ENCODE results near the gene PARP6.

DNA sequence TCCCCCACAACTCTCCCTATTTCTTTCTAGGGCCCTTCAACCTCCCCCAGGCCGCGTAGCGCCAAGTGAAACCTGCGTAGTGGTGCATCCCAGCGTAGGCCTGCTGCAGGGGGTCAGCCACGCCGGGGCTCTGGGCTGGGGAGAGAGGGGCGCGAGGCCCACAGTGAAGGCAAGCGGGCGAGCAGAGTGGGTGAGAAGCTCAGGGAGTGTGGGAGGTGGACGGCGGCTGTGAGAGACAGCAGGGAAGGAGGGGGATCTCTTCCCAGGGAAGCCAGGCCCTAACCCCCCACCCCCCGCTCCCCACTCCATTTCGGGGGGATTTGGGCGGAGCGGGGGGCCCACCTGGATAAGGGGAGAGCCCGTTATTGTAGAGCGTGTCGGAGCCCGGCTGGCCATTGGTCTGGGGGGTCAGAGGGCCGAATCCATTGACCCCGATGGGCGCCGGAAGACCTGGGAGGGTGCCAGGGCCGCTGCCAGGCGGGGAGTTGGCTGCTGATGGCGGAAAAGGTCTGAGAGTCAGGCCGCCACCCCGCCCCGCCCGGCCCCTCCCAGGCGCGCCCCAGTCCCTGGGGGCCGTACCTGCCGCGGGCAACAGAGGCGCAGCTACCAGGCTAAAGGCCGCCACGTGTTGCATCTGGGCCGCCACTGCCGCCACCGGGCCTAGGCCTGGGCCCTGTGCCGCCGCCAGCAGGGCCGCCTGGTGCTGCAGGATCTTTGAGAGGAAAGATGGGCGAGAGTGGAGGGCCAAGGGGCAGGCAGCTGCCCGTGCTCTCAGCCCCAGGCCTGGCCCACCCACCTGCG lies 16.6 kb upstream of the PARP6 start:
- TF ChIP-seq, protein P1, sequence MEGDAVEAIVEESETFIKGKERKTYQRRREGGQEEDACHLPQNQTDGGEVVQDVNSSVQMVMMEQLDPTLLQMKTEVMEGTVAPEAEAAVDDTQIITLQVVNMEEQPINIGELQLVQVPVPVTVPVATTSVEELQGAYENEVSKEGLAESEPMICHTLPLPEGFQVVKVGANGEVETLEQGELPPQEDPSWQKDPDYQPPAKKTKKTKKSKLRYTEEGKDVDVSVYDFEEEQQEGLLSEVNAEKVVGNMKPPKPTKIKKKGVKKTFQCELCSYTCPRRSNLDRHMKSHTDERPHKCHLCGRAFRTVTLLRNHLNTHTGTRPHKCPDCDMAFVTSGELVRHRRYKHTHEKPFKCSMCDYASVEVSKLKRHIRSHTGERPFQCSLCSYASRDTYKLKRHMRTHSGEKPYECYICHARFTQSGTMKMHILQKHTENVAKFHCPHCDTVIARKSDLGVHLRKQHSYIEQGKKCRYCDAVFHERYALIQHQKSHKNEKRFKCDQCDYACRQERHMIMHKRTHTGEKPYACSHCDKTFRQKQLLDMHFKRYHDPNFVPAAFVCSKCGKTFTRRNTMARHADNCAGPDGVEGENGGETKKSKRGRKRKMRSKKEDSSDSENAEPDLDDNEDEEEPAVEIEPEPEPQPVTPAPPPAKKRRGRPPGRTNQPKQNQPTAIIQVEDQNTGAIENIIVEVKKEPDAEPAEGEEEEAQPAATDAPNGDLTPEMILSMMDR (IDR thresholded peaks at IDR 0.05) = no peak
- TF ChIP-seq POLR2A (IDR thresholded peaks at IDR 0.05) = no peak
